ENCODE measurements around the gene CACNA1B.
"Not testable (repeated sequence)": the region's sequence is repeated elsewhere in the genome, so short reads cannot be mapped to it uniquely, and the experiment has no call there.

The CACNA1B gene

DNA sequence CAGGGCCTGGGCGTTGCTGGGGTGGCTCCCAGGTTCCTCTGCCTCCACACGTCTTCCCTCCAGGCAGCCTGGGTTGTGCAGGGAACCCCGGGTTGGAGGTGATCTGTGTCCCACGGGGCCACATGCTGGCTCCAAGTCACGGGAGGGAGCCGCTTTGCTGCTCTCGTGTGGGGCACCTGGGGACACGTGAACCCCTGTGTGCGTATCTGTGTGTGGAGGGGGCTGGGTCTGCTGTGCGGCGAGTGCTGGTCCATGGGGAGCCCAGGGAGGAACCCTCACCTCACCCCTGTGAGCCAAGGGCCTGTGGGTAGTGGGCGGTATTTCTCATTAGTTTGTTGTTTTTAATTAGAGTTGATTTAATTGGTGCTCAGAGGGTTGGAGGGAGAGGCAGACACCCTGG is 7.5 kb downstream of the CACNA1B start:
- in situ Hi-C loops (cut with MboI; ENCODE audit: low sequenced_read_pairs): not testable (repeated sequence)

DNA sequence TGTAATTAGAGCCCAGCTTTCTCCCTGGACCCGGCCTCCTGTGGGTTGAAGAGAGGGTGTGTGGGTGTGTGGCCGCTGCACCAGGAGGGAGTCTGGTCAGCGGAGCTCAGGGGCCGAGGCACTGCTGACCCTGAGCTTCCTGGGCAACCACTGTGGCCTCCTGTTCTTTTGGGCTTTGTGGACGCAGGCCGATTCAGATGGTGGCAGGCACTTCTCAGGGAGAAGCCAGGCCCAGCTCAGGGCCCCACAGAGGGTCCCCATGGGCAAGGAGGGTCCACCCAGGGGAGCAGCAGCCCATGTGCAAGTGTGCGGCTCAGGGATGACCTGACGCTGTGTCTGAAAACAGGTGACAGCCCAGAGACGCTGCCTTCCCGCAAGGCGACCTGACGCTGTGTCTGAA is 11.0 kb downstream of the CACNA1B start:
- in situ Hi-C loops (cut with MboI; ENCODE audit: low sequenced_read_pairs): not testable (repeated sequence)

DNA sequence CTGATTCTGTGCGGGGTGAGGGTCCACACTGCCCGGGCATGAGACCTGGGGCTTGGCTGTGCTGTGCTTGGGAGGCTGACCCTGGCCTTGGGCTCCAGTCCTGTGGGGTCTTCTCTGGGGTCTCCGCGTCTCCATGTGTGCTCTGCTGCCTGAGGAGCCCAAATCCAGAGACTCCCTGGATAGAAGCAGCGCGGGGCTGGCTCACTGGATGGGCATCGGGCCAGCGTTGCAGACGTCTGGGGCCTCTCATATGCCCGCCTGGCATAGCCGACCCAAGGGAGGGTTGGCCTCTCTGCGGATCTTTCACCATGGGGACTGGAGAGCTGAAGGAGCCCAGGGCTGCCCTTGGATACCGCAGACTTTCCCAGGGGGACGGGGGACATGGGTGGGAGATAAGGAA is 12.4 kb downstream of the CACNA1B start:
- in situ Hi-C loops (cut with MboI; ENCODE audit: low sequenced_read_pairs): not testable (repeated sequence)

DNA sequence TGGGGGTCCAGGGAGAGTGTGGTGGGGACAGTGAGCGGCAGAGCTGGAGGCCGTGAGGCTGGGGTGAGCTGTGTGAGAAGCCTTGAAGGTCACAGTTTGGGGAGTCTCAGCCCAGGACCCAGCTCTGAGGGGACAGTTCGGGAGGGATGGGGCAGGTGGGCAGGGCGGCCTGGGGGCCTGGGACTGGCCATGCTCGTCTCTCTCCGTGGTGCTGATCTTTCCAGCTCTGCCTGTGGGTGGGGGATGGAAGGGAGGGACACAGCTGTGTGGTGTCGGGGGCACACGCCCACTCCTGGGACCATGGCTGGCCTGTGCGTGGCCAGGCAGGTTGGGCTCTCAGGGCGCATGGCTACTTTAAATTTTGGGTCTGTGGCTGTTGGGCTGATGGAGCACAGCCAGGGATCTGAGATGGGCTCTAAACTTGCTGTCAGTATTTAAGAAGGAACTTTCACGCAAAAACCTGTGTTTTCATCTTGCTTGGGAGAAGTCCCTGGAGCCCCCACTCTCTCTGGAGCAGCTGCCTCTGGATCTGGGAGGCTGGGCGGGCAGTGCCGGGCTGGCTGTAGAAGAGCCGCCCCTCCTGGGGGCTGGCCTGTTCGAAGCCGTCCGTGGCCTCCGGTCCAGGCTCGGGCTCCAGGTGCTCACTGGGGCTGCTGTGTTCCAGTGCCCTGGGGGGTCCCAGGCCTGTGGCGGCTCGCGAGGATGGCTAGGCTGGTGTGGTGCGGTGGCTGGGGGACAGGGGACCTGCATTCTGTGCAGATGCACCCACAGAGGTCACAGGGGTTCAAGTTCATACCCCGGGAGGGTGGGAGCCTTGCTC is 13.4 kb downstream of the CACNA1B start:
- in situ Hi-C loops (cut with MboI; ENCODE audit: low sequenced_read_pairs): not testable (repeated sequence)

DNA sequence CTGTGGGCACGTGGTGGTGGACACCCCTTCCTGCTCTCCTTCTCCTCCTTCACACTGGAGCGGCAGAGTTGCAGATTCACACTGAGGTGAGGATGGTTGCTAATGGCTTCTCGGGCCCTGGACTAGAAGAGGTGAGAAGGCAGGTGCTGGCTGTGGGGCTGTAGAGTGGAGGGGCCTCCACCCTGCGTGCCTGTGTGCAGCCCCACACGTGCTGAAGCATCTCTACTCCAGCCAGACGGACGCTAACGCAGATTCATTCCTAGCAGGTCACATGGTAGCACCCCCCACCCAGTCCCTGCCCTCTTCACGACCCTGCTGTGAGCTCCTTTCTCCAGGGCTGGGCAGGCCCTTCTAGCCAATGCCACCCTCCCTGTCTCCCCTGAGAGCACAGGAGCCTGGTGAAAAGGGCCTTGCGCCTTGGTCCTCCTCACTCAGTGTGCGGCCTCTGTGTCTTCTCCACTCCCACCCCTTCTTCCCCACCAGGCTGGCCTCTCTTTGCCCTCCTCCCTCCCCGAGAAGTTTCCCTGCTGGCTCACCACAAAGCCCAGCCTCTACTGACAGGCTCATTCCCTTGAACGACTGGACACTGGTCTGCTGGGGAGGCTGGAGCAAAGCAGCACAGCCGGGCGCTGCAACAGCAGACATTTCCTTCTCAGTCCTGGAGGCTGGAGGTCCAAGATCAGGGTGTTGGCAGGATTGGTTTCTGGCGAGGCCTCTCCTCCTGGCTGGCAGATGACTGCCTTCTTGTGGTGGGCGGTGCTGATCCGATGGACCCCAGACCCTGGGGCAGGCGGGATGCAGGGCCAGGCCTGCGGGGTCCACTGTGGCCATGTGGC is 14.2 kb downstream of the CACNA1B start:
- in situ Hi-C loops (cut with MboI; ENCODE audit: low sequenced_read_pairs): no loop called here

DNA sequence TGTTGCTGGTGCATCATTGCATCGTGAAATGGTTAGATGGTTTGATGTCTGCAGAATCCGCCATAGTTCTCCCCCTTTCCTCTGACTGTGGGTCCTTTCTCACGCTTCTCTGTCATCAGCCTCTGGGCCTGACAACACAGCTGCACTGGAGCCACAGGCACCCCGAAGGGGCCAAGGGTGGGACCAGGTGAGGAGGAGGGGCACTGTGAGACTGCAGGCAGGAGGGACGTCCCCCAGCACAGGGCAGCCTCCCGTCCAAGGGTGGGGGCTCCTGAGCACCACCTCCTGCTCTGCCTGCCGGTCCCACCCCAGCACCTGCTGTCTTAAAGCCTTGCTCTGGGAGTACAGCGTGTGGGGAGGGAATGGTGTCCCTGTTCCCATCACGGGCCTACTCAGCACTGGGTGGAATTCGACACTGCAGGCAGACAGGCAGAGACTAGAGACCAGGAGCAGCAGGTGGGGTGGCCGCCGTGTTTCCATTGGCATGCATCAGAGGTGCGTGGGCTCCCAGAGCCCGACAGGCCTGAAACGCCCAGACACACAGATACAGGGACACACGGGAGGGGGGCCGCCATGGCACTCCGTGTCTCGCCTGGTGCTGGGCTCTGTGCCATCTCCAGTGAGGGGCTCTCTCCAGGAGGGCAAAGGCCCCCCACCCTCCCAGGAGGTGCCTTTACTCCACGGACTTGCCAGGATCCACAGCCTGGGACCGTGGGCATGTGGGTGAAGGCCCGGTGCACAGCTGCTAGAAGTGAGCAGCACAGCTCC is 15.0 kb downstream of the CACNA1B start:
- in situ Hi-C loops (cut with MboI; ENCODE audit: low sequenced_read_pairs): no loop called here

DNA sequence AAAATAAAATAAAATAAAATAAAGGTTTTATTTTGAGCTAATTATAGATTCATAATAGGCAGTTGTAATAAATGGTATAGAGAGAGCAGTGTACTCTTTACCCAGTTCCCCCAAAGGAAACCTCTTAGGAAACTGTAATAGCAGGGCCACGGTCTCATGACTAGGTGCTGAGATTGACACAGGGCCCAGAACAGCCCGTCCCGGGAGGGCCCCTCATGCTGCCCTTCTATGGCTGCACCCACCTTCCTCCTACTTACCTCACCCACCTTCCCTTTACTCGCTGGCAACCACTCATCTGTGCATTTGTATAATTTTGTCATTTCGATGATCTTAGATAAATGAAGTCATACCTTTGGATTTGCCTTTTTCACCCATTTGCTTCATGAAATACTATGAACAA is 16.1 kb downstream of the CACNA1B start:
- in situ Hi-C loops (cut with MboI; ENCODE audit: low sequenced_read_pairs): no loop called here

DNA sequence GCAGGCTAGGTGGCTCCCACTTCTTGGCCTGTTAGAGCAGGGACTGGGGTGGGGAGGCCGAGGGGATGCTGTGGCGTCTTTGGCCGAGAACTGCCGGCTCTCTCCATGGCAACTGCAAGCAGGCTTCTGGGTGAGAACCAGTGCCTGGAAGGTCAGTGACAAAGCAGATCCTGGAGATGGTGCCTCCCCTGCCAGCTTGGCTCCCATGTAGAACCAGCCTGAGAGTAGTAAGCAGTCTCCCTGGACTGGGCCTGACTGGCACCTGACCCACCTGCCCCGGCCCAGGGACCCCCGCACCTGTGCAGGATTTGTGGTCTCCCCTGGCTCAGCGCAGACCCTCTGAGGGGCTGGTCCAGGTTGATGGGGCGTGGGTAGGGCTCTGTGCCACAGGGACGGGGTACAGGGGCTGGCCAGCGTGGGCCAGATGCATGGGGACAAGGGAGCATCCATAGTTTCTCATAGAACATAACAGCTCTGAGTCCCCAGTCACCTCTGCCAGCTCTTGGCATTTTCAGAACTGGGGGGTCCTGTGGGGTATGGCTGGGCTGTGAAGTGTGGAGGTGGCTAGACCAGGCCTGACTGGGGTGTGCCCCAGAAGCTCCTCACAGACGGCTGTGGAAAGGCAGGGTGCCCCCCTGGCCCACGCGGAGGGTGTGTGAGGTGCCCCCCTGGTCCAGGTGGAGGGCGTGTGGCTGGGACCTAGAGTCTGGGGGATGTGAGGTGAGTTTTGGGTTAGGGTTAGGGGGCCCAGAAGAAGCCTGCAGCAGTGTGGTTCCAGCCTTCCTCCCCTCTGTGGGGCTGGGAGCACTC is 22.2 kb downstream of the CACNA1B start:
- in situ Hi-C loops (cut with MboI; ENCODE audit: low sequenced_read_pairs): no loop called here

DNA sequence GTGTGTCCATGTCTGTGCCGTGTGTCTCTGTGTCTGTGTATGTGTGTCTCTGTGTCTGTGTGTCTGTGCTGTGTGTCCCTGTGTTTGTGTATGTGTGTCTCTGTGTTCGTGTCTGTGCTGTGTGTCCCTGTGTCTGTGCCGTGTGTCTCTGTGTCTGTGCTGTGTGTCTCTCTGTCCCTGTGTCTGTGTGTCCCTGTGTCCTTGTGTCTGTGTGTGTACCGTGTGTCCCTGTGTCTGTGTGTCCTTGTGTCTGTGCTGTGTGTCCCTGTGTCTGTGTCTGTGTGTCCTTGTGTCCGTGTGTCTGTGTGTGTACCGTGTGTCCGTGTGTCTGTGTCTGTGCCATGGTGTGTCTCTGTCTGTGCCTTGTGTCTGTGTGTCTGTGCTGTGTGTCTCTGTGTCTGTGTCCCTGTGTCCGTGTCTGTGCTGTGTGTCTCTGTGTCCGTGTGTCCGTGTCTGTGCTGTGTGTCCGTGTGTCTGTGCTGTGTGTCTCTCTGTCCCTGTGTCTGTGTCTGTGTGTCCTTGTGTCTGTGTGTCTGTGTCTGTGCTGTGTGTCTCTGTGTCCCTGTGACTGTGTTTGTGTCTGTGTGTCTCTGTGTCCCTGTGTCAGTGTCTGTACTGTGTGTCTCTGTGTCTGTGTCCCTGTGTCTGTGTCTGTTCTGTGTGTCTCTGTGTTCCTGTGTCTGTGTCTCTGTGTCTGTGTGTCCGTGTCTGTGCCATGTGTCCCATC is 23.2 kb downstream of the CACNA1B start:
- in situ Hi-C loops (cut with MboI; ENCODE audit: low sequenced_read_pairs): no loop called here

DNA sequence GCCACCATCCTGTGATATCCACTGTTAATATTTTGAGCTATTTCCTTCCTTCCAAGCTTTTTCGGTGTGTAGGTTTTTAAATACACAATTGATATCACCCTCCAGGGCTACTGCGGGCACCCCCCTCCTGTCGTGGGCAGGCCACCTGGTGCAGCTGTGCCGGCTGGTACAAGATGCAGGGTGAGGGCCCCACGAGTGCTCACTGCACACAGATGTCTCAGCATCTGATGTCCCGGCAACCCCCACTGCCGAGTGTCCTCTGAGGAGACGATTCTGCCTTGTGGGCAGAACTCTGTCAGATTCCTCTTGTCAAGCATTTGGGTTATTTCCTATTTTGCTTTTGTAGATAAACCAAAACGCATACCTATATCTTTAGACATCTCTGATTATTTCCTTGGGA is 25.1 kb downstream of the CACNA1B start:
- in situ Hi-C loops (cut with MboI; ENCODE audit: low sequenced_read_pairs): no loop called here

DNA sequence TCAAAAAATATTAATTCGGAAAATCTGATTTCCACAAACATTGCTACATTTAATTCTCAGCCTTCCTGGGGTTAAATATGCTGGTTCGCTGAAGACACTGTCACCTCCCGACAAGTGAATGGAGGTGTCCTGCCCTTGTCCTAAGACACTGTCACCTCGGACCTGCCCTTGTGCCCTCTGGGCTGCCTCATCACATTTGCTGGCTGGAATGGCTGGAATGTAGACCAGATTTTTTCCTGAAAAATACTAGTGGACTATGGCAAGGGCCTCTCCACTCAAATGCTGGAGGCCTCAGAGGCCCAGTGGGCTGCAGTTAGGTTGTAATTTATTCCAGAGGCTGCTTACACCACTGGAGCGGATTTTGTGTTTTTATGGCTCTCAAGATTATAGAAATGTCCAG is 28.2 kb downstream of the CACNA1B start:
- in situ Hi-C loops (cut with MboI; ENCODE audit: low sequenced_read_pairs): no loop called here

DNA sequence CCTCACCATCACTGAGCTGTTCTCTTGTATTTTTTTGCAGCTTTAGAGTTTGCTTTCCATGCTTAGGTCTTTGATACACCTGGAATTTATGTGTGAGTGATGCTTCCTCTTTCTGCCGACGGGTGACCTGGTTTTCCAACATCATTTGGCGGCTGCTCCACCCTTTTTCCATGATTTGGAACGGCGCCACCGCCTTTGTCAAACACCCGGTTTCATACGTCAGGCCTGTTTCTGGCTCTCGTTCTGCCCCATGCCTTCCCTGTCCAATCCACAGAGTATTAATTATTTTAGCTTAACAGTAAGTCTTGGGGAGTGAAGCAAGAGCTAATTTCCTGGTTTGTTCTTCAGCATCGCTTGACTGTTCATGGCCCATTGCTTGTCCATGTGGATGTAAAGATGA is 30.2 kb downstream of the CACNA1B start:
- in situ Hi-C loops (cut with MboI; ENCODE audit: low sequenced_read_pairs): no loop called here

DNA sequence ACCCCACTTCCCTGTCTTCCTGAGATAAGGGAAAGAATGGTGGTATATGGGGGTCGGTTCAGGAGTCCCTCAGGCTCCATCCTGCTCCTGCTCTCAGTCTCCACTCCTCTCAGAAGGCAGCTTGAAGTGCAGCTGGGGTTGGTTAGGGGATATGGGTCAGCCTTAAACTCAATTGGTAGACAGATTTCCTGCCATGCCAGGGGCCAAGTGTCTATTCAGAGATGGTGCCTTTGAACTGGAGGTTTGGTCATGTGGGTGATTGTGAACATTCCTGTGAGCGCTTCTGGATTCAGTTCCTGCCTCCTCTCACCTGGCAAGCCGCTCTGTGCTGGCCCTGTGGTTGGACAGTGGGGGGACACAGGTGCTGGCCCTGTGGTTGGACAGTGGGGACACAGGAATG is 35.1 kb downstream of the CACNA1B start:
- in situ Hi-C loops (cut with MboI; ENCODE audit: low sequenced_read_pairs): no loop called here

DNA sequence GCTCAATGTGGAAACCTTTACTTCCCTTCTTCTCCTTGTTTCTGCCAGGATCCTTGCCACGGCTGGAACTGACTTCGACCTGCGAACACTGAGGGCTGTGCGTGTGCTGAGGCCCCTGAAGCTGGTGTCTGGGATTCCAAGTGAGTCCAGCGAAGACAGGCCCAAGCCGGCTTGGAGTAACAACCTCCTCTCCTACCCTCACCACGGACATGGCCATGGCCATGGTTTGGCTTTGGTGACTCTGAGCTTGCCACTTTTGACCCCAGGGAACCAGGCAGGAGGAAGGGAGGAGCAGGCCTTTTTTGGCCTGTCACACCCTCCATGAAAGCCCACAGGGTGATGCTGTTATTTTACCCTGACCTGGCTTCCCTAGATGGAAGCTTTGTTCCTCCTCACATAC is 35.5 kb downstream of the CACNA1B start:
- in situ Hi-C loops (cut with MboI; ENCODE audit: low sequenced_read_pairs): no loop called here

DNA sequence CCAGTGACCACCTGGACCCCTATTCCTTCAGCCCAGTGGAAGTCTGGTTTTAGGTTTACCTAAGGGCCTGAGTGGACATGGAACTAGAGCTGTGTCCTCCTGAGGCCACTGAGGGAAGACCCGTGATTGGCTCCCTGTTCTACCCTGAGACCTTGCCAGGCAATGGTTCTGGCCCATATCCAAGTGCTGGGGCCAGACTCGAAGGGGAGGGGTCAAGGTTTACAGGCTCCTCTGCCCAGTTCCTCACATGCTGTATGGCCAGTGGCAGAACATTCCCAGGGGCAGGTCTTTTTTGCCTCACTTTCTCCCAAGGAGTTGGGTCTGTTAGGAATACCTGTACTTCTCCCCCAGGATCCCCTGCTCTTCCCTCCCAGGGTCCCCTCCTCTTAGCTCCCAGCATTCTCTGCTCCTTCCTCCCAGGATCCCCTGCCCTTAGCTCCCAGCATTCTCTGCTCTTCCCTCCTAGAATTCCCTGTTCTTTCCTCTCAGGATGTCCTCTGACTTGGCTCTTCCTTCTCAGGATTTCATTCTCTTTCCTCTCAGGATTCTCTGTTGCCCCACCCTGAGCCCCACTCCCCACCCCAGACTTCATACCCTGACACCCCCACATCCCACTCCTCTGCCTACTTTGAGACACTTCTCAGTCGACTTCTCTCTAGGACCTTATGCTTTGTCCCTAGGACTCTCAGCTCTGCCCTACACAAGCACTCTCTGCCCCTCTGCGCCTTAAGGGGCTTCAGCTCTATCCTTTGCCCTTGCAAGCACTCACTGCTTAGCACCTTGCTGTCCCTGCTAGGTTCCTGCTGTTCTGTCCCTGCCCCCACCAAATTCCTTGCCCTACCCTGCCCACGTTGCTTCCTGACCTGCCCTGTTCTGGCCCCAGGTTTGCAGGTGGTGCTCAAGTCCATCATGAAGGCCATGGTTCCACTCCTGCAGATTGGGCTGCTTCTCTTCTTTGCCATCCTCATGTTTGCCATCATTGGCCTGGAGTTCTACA is 36.5 kb downstream of the CACNA1B start:
- in situ Hi-C loops (cut with MboI; ENCODE audit: low sequenced_read_pairs): no loop called here

DNA sequence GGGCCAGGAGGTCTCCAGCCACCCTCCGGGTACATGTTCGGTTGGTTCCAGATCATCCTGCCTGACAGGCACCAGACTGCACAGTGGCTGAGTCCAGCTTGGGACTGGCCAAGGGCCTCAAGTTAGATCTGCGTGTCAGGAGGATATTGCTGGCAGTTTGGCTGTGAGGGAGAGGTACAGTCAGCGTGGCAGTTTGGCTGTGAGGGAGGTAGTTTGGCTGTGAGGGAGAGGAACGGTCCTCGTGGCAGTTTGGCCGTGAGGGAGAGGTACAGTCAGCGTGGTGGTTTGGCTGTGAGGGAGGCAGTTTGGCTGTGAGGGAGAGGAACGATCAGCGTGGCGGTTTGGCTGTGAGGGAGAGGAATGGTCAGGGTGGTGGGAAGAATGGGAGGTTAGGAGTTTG is 39.0 kb downstream of the CACNA1B start:
- in situ Hi-C loops (cut with MboI; ENCODE audit: low sequenced_read_pairs): no loop called here

DNA sequence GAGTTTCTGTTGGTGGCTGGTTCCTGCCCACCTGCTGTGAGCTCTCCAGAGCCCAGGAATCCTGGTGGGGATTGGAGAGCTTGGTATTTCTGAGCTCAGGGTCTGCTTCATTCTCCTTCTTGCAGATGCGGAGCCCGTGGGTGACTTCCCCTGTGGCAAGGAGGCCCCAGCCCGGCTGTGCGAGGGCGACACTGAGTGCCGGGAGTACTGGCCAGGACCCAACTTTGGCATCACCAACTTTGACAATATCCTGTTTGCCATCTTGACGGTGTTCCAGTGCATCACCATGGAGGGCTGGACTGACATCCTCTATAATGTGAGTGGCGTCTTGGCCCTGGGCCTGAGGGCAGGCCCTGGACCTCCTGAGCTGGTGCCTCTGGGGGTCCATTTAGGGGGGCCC is 39.5 kb downstream of the CACNA1B start:
- in situ Hi-C loops (cut with MboI; ENCODE audit: low sequenced_read_pairs): no loop called here

DNA sequence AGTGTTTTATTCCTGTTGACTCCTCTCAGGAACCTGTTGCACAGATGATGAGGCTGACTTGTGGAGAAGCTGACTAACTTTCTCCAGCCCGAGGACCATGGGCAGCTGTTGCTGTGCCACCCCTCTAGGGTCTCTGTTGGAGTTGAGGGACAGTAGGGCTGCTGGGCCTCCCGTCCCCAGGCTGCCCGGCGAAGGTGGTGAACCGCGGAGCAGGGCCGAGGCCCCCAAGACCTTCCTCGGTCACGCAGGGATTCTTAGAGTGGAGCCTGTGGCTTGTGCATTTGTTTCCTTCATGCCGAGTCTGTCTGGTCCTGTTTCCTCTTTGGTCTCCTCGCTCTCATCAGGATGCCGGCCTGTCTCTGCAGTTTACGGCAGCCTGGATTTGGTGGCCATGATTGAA is 40.2 kb downstream of the CACNA1B start:
- in situ Hi-C loops (cut with MboI; ENCODE audit: low sequenced_read_pairs): no loop called here

All from HL-60/S4 (cell line).